Measurements from ENCODE around the gene RGS3.

GRCh38 chr9:113508111-113508749, 44.7 kb downstream of the RGS3 start:
- TF ChIP-seq, protein P1, sequence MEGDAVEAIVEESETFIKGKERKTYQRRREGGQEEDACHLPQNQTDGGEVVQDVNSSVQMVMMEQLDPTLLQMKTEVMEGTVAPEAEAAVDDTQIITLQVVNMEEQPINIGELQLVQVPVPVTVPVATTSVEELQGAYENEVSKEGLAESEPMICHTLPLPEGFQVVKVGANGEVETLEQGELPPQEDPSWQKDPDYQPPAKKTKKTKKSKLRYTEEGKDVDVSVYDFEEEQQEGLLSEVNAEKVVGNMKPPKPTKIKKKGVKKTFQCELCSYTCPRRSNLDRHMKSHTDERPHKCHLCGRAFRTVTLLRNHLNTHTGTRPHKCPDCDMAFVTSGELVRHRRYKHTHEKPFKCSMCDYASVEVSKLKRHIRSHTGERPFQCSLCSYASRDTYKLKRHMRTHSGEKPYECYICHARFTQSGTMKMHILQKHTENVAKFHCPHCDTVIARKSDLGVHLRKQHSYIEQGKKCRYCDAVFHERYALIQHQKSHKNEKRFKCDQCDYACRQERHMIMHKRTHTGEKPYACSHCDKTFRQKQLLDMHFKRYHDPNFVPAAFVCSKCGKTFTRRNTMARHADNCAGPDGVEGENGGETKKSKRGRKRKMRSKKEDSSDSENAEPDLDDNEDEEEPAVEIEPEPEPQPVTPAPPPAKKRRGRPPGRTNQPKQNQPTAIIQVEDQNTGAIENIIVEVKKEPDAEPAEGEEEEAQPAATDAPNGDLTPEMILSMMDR (IDR thresholded peaks at IDR 0.05; ENCODE audit: insufficient read depth, low read depth, low read length), result no peak
- TF ChIP-seq EZH2 (IDR thresholded peaks at IDR 0.05; ENCODE audit: insufficient read depth, low read length), result no peak

Data from astrocyte (in vitro differentiated cells and primary cell).